ENCODE results near the gene DZIP3. TPM values are rescaled to one million over a fixed set of nuclear protein-coding genes. Genes with fewer than 3 reads are reported as not detected.
"Not testable (repeated sequence)": the region's sequence is repeated elsewhere in the genome, so short reads cannot be mapped to it uniquely, and the experiment has no call there.

Gene DZIP3
- total RNA-seq, 1 donor from 2014 or later = 5.8 TPM

GRCh38 chr3:108595321-108595720 lies 5.8 kb downstream of the DZIP3 start:
- no peak for DNase-seq (ENCODE audit: extremely low read depth, low read depth, low spot score)

GRCh38 chr3:108598375-108598774 lies 8.9 kb downstream of the DZIP3 start:
- DNase-seq (ENCODE audit: extremely low read depth, low read depth, low spot score) = no peak

GRCh38 chr3:108599677-108600409 lies 10.3 kb downstream of the DZIP3 start:
- no peak for DNase-seq (ENCODE audit: extremely low read depth, low read depth, low spot score)

- DNase-seq (ENCODE audit: extremely low read depth, low read depth, low spot score) = no peak
Observed at GRCh38 chr3:108602249-108602934, 12.9 kb downstream of the DZIP3 start.

- no peak for DNase-seq (ENCODE audit: extremely low read depth, low read depth, low spot score)
Observed at GRCh38 chr3:108602935-108603294, 13.4 kb downstream of the DZIP3 start.

- DNase-seq (ENCODE audit: extremely low read depth, low read depth, low spot score) = no peak
Observed at GRCh38 chr3:108603691-108604090, 14.2 kb downstream of the DZIP3 start.

- DNase-seq (ENCODE audit: extremely low read depth, low read depth, low spot score) = no peak
Observed at GRCh38 chr3:108605028-108605427, 15.5 kb downstream of the DZIP3 start.

- no peak for DNase-seq (ENCODE audit: extremely low read depth, low read depth, low spot score)
Observed at GRCh38 chr3:108605491-108605890, 16.0 kb downstream of the DZIP3 start.

- no peak for DNase-seq (ENCODE audit: extremely low read depth, low read depth, low spot score)
Observed at GRCh38 chr3:108608750-108609149, 19.2 kb downstream of the DZIP3 start.

- no peak for DNase-seq (ENCODE audit: extremely low read depth, low read depth, low spot score)
Observed at GRCh38 chr3:108610651-108611050, 21.1 kb downstream of the DZIP3 start.

- DNase-seq (ENCODE audit: extremely low read depth, low read depth, low spot score) = not testable (repeated sequence)
Observed at GRCh38 chr3:108616090-108616489, 26.6 kb downstream of the DZIP3 start.

- no peak for DNase-seq (ENCODE audit: extremely low read depth, low read depth, low spot score)
Observed at GRCh38 chr3:108620250-108620649, 30.7 kb downstream of the DZIP3 start.

- DNase-seq (ENCODE audit: extremely low read depth, low read depth, low spot score) = no peak
Observed at GRCh38 chr3:108623504-108623903, 34.0 kb downstream of the DZIP3 start.

- no peak for DNase-seq (ENCODE audit: extremely low read depth, low read depth, low spot score)
Observed at GRCh38 chr3:108629974-108630373, 40.5 kb downstream of the DZIP3 start.

GRCh38 chr3:108642526-108642925 lies 53.0 kb downstream of the DZIP3 start:
- DNase-seq (ENCODE audit: extremely low read depth, low read depth, low spot score) = no peak

- DNase-seq (ENCODE audit: extremely low read depth, low read depth, low spot score) = no peak
Observed at GRCh38 chr3:108645364-108645763, 55.8 kb downstream of the DZIP3 start.

GRCh38 chr3:108655664-108656063 lies 66.1 kb downstream of the DZIP3 start:
- not testable (repeated sequence) for DNase-seq (ENCODE audit: extremely low read depth, low read depth, low spot score)

- no peak for DNase-seq (ENCODE audit: extremely low read depth, low read depth, low spot score)
Observed at GRCh38 chr3:108661699-108662098, 72.2 kb downstream of the DZIP3 start.

GRCh38 chr3:108662142-108662738 lies 72.7 kb downstream of the DZIP3 start:
- peak; percentile 41 for DNase-seq (ENCODE audit: extremely low read depth, low read depth, low spot score)

GRCh38 chr3:108664266-108664665 lies 74.7 kb downstream of the DZIP3 start:
- no peak for DNase-seq (ENCODE audit: extremely low read depth, low read depth, low spot score)

- DNase-seq (ENCODE audit: extremely low read depth, low read depth, low spot score) = no peak
Observed at GRCh38 chr3:108667312-108667711, 77.8 kb downstream of the DZIP3 start.

GRCh38 chr3:108669208-108669607 lies 79.7 kb downstream of the DZIP3 start:
- DNase-seq (ENCODE audit: extremely low read depth, low read depth, low spot score) = no peak

All from glomerular endothelial cell (primary cell).